GM23338 (cell line): ENCODE results near the gene NDUFAF8. TPM values are rescaled to one million over a fixed set of nuclear protein-coding genes. Genes with fewer than 3 reads are reported as not detected.

Experiments
- ATAC-seq: fragments of 200-7000 bp; cut with Tn5 transposase; 3 replicates; pipeline ENCODE4 v1.9.1; 2020
- DNase-seq: peaks from one replicate; pipeline ENCODE4 v3.0.0-alpha.2; 2015; ENCODE audit warnings: low spot score
- H2AFZ ChIP-seq: fragments of 200-600 bp; sonication (generic); 2 replicates; pipeline ENCODE4 v1.8.0; 2016; ENCODE audit warnings: antibody characterized with exemption, mild to moderate bottlenecking, moderate library complexity
- H3F3A ChIP-seq: fragments of 200-600 bp; sonication (generic); replicated peaks from 2 replicates; pipeline ENCODE4 v1.8.0; 2017; ENCODE audit warnings: antibody characterized with exemption, mixed run types, low read depth
- H3K27ac ChIP-seq: fragments of 200-600 bp; sonication (generic); 2 replicates; pipeline ENCODE4 v1.6.1; 2016; ENCODE audit warnings: low read depth
- H3K27me3 ChIP-seq: fragments of 200-600 bp; sonication (generic); 2 replicates; pipeline ENCODE4 v1.8.0; 2016; ENCODE audit warnings: mild to moderate bottlenecking, mixed run types, moderate library complexity; ENCODE audit not compliant: insufficient read depth
- H3K36me3 ChIP-seq: fragments of 200-600 bp; sonication (generic); 2 replicates; pipeline ENCODE4 v1.8.0; 2016; ENCODE audit warnings: mild to moderate bottlenecking; ENCODE audit not compliant: insufficient read depth
- H3K4me1 ChIP-seq: fragments of 200-600 bp; sonication (generic); 2 replicates; pipeline ENCODE4 v1.8.0; 2016; ENCODE audit warnings: mild to moderate bottlenecking, moderate library complexity; ENCODE audit not compliant: insufficient read depth
- H3K4me2 ChIP-seq: fragments of 200-600 bp; sonication (generic); 2 replicates; pipeline ENCODE4 v1.7.1; 2017; ENCODE audit warnings: mixed run types
- H3K4me3 ChIP-seq: fragments of 200-600 bp; sonication (generic); 2 replicates; pipeline ENCODE4 v1.6.1; 2016; ENCODE audit warnings: mixed run types
- H3K79me2 ChIP-seq: fragments of 200-600 bp; sonication (generic); replicated peaks from 2 replicates; pipeline ENCODE4 v1.8.0; 2017; ENCODE audit warnings: mild to moderate bottlenecking; ENCODE audit not compliant: insufficient read depth
- H3K9me2 ChIP-seq: fragments of 200-600 bp; sonication (generic); 2 replicates; pipeline ENCODE4 v1.8.0; 2017; ENCODE audit not compliant: insufficient read depth
- H4K20me1 ChIP-seq: fragments of 200-600 bp; sonication (generic); replicated peaks from 2 replicates; pipeline ENCODE4 v1.8.0; 2017; ENCODE audit warnings: mild to moderate bottlenecking; ENCODE audit not compliant: insufficient read depth
- H3K27ac Mint-ChIP-seq: 2 replicates; pipeline ENCODE4 v1.8.0; 2020; ENCODE audit warnings: inconsistent platforms, mild to moderate bottlenecking, moderate library complexity, mixed read lengths
- H3K27me3 Mint-ChIP-seq: 3 replicates; pipeline ENCODE4 v1.8.0; 2022; ENCODE audit warnings: low read depth, mild to moderate bottlenecking, moderate library complexity, mixed read lengths, inconsistent platforms; ENCODE audit not compliant: insufficient read depth, poor library complexity
- H3K36me3 Mint-ChIP-seq: 3 replicates; pipeline ENCODE4 v1.8.0; 2021; ENCODE audit warnings: low read depth, mild to moderate bottlenecking, inconsistent platforms, moderate library complexity, mixed read lengths
- H3K4me1 Mint-ChIP-seq: 3 replicates; pipeline ENCODE4 v1.8.0; 2020; ENCODE audit warnings: mild to moderate bottlenecking, inconsistent platforms, mixed read lengths
- H3K4me3 Mint-ChIP-seq: 3 replicates; pipeline ENCODE4 v1.8.0; 2021; ENCODE audit warnings: moderate library complexity, mild to moderate bottlenecking, inconsistent platforms, mixed read lengths
- H3K9me3 Mint-ChIP-seq: 3 replicates; pipeline ENCODE4 v1.8.0; 2020; ENCODE audit warnings: moderate library complexity, mild to moderate bottlenecking, inconsistent platforms, mixed read lengths
- CREB1 ChIP-seq: fragments of 250-450 bp; sonication (Bioruptor Pico); IDR thresholded peaks from 2 replicates; pipeline ENCODE4 v1.5.0; 2020; ENCODE audit warnings: low read depth, mild to moderate bottlenecking, moderate library complexity
- CTCF ChIP-seq, 2 experiments: fragments of 200-600 bp in 1 of 2; sonication (generic) in 1 of 2; conservative IDR thresholded peaks; 2 replicates each; pipeline versions ENCODE4 v1.5.1 to v1.6.1; 2016 to 2017; ENCODE audit warnings: antibody characterized with exemption in 2 of 2, low read depth in 2 of 2, mild to moderate bottlenecking in 2 of 2, moderate library complexity in 1 of 2
- EZH2 ChIP-seq: fragments of 200-600 bp; sonication (generic); IDR thresholded peaks from one replicate; pipeline ENCODE4 v1.8.0; 2017; ENCODE audit warnings: antibody characterized with exemption, mild to moderate bottlenecking, low read depth; ENCODE audit not compliant: unreplicated experiment
- EZH2phosphoT487 ChIP-seq: fragments of 200-600 bp; sonication (generic); IDR thresholded peaks from one replicate; pipeline ENCODE4 v1.8.1; 2018; ENCODE audit warnings: antibody characterized with exemption; ENCODE audit not compliant: unreplicated experiment
- JUNB ChIP-seq: IDR thresholded peaks from one replicate; pipeline ENCODE4 v1.6.1; 2016; ENCODE audit warnings: antibody characterized with exemption; ENCODE audit not compliant: unreplicated experiment
- NANOG ChIP-seq: IDR thresholded peaks from 2 replicates; pipeline ENCODE4 v1.6.1; 2016; ENCODE audit warnings: antibody characterized with exemption, borderline replicate concordance
- POLR2AphosphoS5 ChIP-seq: IDR thresholded peaks from 2 replicates; pipeline ENCODE4 v1.6.1; 2016; ENCODE audit warnings: antibody characterized with exemption, low read depth
- STAT1 ChIP-seq: IDR thresholded peaks from one replicate; pipeline ENCODE4 v1.6.1; 2016; ENCODE audit warnings: antibody characterized with exemption; ENCODE audit not compliant: unreplicated experiment
- ZNF114 ChIP-seq: fragments of 250-450 bp; sonication (Bioruptor Pico); IDR thresholded peaks from 2 replicates; pipeline ENCODE4 v1.5.0; 2020; ENCODE audit warnings: mild to moderate bottlenecking, moderate library complexity
- ZNF331 ChIP-seq: fragments of 250-450 bp; sonication (Bioruptor Pico); IDR thresholded peaks from 2 replicates; pipeline ENCODE4 v1.5.0; 2020; ENCODE audit warnings: low read depth, mild to moderate bottlenecking, moderate library complexity
- polyA plus RNA-seq: library from polyadenylated mRNA; unstranded; fragments of >200 nt; fragmentation: Nextera tagmentation; extraction: Ambion mirVana; gene quantifications from 2 replicates; pipeline ENCODE4 v1.2.1, GENCODE V29; 2016
- total RNA-seq: library from RNA; depleted of rRNA; stranded (reverse); fragments of >200 nt; shearing (Covaris generic); gene quantifications from 2 replicates; pipeline ENCODE4 v1.2.3, GENCODE V29; 2014
- TF ChIP-seq, protein P1 (sequence below): IDR thresholded peaks from 2 replicates; pipeline ENCODE4 v1.6.1; 2016; ENCODE audit warnings: antibody characterized with exemption
- TF ChIP-seq, protein P2 (sequence below): IDR thresholded peaks from one replicate; pipeline ENCODE4 v1.6.1; 2018; ENCODE audit warnings: antibody characterized with exemption; ENCODE audit not compliant: unreplicated experiment

NDUFAF8 gene
- total and polyA plus RNA-seq, 2 experiments from 2014 or later = 21.5 to 156 TPM

- TF ChIP-seq, protein P1, sequence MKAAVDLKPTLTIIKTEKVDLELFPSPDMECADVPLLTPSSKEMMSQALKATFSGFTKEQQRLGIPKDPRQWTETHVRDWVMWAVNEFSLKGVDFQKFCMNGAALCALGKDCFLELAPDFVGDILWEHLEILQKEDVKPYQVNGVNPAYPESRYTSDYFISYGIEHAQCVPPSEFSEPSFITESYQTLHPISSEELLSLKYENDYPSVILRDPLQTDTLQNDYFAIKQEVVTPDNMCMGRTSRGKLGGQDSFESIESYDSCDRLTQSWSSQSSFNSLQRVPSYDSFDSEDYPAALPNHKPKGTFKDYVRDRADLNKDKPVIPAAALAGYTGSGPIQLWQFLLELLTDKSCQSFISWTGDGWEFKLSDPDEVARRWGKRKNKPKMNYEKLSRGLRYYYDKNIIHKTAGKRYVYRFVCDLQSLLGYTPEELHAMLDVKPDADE = no peak
- no peak for TF ChIP-seq ZNF331 (CRISPR knock-in tag)
- no peak for TF ChIP-seq EZH2phosphoT487
- TF ChIP-seq JUNB = no peak
- no peak for TF ChIP-seq CTCF (conservative IDR thresholded peaks at IDR 0.05; ENCODE audit: low read depth in 2 of 2)
- no peak for TF ChIP-seq STAT1
- TF ChIP-seq POLR2AphosphoS5 = no peak
- TF ChIP-seq NANOG = no peak
- TF ChIP-seq CREB1 (CRISPR knock-in tag) = no peak
Measured at GRCh38 chr17:81265576-81265975, 26.5 kb downstream of the NDUFAF8 start (continued).

DNA sequence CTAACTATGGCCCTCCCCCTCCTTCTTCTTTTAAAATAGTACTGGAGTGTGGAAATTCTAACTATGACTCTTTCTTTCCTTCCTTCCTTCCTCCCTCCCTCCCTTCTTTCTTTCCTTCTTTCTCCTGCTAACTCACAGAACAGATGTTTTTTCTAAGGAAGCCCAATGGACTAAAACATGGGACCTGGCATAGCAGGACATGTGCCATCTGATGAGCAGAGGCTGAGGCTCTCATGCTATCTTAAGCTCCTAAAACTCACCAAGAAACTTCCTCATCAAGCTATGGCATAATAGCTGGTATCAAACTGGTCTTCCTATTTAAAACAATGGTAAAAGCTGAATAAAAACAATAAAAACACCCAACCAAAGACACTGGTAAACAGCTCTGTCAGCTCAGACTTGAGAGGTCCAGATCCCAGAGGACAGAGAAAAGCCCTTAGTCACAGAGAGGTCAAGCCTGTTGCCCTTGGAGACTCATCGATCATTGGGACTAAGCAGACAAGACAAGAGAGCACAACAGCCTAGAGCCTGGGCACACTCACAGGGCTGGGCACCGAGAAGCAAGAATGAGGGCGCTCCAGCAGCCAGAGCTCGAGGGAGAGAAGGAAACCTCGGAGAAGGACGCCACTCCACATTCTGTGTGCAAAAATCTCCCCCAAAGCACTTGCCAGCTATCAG is 28.4 kb downstream of the NDUFAF8 start:
- H3K4me2 ChIP-seq = no peak overlapping the region
- no peak overlapping the region for H2AFZ ChIP-seq
- Mint-ChIP-seq H3K4me1 (no peaks in the 10 kb centered on the region; the same call in 2 of the 3 replicates), H3K36me3 (peaks cover 16% of the 10 kb centered on the region), H3K9me3 (no peaks in the 10 kb centered on the region), H3K27ac (peak overlapping the region; percentile 1; the same call in 1 of the 2 replicates), H3K27me3 (peaks cover 4% of the 10 kb centered on the region), H3K4me3 (no peak overlapping the region)
- no peaks in the 10 kb centered on the region for H3F3A ChIP-seq
- H3K4me1 ChIP-seq = no peaks in the 10 kb centered on the region
- no peaks in the 10 kb centered on the region for H3K36me3 ChIP-seq
- ATAC-seq (no peak), DNase-seq (no peak)
- no peaks in the 10 kb centered on the region for H4K20me1 ChIP-seq
- H3K4me3 ChIP-seq = no peak overlapping the region
- H3K9me2 ChIP-seq = no peaks in the 10 kb centered on the region
- H3K79me2 ChIP-seq = no peaks in the 10 kb centered on the region
- no peaks in the 10 kb centered on the region for H3K27me3 ChIP-seq
- H3K27ac ChIP-seq = no peak overlapping the region
- TF ChIP-seq ZNF331 (CRISPR knock-in tag) (no peak), EZH2 (no peak), POLR2AphosphoS5 (no peak), CTCF (conservative IDR thresholded peaks at IDR 0.05; ENCODE audit: low read depth in 2 of 2) (no peak), ZNF114 (CRISPR knock-in tag) (no peak), EZH2phosphoT487 (no peak)
- TF ChIP-seq, protein P1 = no peak
- TF ChIP-seq, protein P2, sequence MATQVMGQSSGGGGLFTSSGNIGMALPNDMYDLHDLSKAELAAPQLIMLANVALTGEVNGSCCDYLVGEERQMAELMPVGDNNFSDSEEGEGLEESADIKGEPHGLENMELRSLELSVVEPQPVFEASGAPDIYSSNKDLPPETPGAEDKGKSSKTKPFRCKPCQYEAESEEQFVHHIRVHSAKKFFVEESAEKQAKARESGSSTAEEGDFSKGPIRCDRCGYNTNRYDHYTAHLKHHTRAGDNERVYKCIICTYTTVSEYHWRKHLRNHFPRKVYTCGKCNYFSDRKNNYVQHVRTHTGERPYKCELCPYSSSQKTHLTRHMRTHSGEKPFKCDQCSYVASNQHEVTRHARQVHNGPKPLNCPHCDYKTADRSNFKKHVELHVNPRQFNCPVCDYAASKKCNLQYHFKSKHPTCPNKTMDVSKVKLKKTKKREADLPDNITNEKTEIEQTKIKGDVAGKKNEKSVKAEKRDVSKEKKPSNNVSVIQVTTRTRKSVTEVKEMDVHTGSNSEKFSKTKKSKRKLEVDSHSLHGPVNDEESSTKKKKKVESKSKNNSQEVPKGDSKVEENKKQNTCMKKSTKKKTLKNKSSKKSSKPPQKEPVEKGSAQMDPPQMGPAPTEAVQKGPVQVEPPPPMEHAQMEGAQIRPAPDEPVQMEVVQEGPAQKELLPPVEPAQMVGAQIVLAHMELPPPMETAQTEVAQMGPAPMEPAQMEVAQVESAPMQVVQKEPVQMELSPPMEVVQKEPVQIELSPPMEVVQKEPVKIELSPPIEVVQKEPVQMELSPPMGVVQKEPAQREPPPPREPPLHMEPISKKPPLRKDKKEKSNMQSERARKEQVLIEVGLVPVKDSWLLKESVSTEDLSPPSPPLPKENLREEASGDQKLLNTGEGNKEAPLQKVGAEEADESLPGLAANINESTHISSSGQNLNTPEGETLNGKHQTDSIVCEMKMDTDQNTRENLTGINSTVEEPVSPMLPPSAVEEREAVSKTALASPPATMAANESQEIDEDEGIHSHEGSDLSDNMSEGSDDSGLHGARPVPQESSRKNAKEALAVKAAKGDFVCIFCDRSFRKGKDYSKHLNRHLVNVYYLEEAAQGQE = no peak
